H1 (cell line): Measurements from ENCODE around the gene TMEM108. TPM values are rescaled to one million over a fixed set of nuclear protein-coding genes. Genes with fewer than 3 reads are reported as not detected.
A peak's percentile ranks its signal among the peaks of the same experiment; 100 is the strongest.

Source experiments
- CTCF ChIA-PET: fragments of 300-600 bp; sonication (Branson Sonifier 250); formaldehyde crosslinking; loops from one replicate; lab custom pipeline; 2021; ENCODE audit not compliant: partially characterized antibody; lab: Charles Lee
- POLR2A ChIA-PET: fragments of 300-600 bp; sonication (Branson Sonifier 250); formaldehyde crosslinking; loops from one replicate; lab custom pipeline; 2021; ENCODE audit warnings: inconsistent platforms; ENCODE audit not compliant: partially characterized antibody; lab: Charles Lee
- DNase-seq, 2 experiments: peaks; one replicate each; pipeline versions ENCODE4 v3.0.0 to v3.0.0-alpha.2; 2010 to 2022; ENCODE audit warnings: low spot score in 2 of 2, low read depth in 1 of 2, mixed read lengths in 1 of 2
- FAIRE-seq: peaks from 2 replicates; lab custom pipeline; 2011; peaks lifted over from hg19 to GRCh38; lab: Jason Lieb, UNC
- H2AFZ ChIP-seq: 2 replicates; pipeline ENCODE4 v1.8.1; 2012; ENCODE audit warnings: low read length, inconsistent platforms
- H2AK5ac ChIP-seq: 2 replicates; pipeline ENCODE4 v1.6.1; 2013; ENCODE audit warnings: low read depth, low read length
- H2BK120ac ChIP-seq: replicated peaks from 2 replicates; pipeline ENCODE3; 2013; ENCODE audit warnings: low read depth, low read length, inconsistent platforms
- H2BK12ac ChIP-seq: 2 replicates; pipeline ENCODE4 v1.6.1; 2013; ENCODE audit warnings: low read depth, low read length
- H2BK15ac ChIP-seq: 2 replicates; pipeline ENCODE4 v1.6.1; 2013; ENCODE audit warnings: low read length
- H2BK20ac ChIP-seq: 2 replicates; pipeline ENCODE4 v1.6.1; 2013; ENCODE audit warnings: low read length
- H2BK5ac ChIP-seq: 2 replicates; pipeline ENCODE4 v1.6.1; 2013; ENCODE audit warnings: low read depth, low read length
- H3K14ac ChIP-seq: 2 replicates; pipeline ENCODE4 v1.6.1; 2013; ENCODE audit warnings: inconsistent platforms; ENCODE audit not compliant: insufficient read length
- H3K18ac ChIP-seq: 2 replicates; pipeline ENCODE4 v1.6.1; 2013; ENCODE audit warnings: low read length; ENCODE audit errors: extremely low read depth
- H3K23ac ChIP-seq: 2 replicates; pipeline ENCODE4 v1.6.1; 2013; ENCODE audit warnings: inconsistent platforms; ENCODE audit not compliant: insufficient read length
- H3K23me2 ChIP-seq: 2 replicates; pipeline ENCODE4 v1.6.1; 2013; ENCODE audit warnings: low read depth, low read length
- H3K27ac ChIP-seq: 2 replicates; pipeline ENCODE4 v1.6.1; 2011; ENCODE audit warnings: low read depth, low read length, inconsistent platforms
- H3K27me3 ChIP-seq, 4 experiments: replicated peaks in 1 of 4; 1 replicate in 1 of 4; 2 replicates in 3 of 4; pipeline versions ENCODE4 v1.6.1 to v1.8.1; 2011 to 2013; ENCODE audit warnings: low read length in 3 of 4, mild to moderate bottlenecking in 3 of 4, inconsistent platforms in 2 of 4, mixed read lengths in 2 of 4, moderate library complexity in 1 of 4; ENCODE audit not compliant: control insufficient read depth in 3 of 4, insufficient read depth in 3 of 4; ENCODE audit errors: extremely low read depth in 1 of 4
- H3K36me3 ChIP-seq, 4 experiments: 2 replicates each; pipeline versions ENCODE4 v1.6.1 to v1.8.1; 2011 to 2013; ENCODE audit warnings: mild to moderate bottlenecking in 4 of 4, low read length in 3 of 4, moderate library complexity in 2 of 4, control low read depth in 1 of 4, inconsistent platforms in 1 of 4; ENCODE audit not compliant: insufficient read depth in 4 of 4, control insufficient read depth in 2 of 4
- H3K4ac ChIP-seq: replicated peaks from 2 replicates; pipeline ENCODE3; 2013; ENCODE audit warnings: low read length, low read depth, mixed read lengths, inconsistent platforms; ENCODE audit not compliant: insufficient read length
- H3K4me1 ChIP-seq, 4 experiments: replicated peaks in 1 of 4; 1 replicate in 1 of 4; 2 replicates in 3 of 4; pipeline versions ENCODE4 v1.6.1 to v1.8.1; 2011 to 2013; ENCODE audit warnings: low read length in 3 of 4, inconsistent platforms in 2 of 4, mixed read lengths in 1 of 4; ENCODE audit not compliant: insufficient read depth in 4 of 4, control insufficient read depth in 3 of 4
- H3K4me2 ChIP-seq, 2 experiments: 2 replicates each; pipeline versions ENCODE4 v1.6.1 to v1.8.1; 2011 to 2013; ENCODE audit warnings: low read depth in 2 of 2, low read length in 2 of 2, control low read depth in 1 of 2, inconsistent platforms in 1 of 2, mild to moderate bottlenecking in 1 of 2; ENCODE audit not compliant: insufficient read depth in 1 of 2
- H3K4me3 ChIP-seq, 4 experiments: fragments of 200-600, 300-600 bp in 1 of 4; sonication (generic), shearing (Covaris generic), sonication (Bioruptor Twin) in 1 of 4; 2 replicates each; pipeline versions ENCODE4 v1.5.1 to v1.8.1; 2011 to 2016; ENCODE audit warnings: low read length in 4 of 4, low read depth in 3 of 4, control low read depth in 2 of 4, inconsistent platforms in 2 of 4, mild to moderate bottlenecking in 2 of 4, mixed read lengths in 1 of 4, moderate library complexity in 1 of 4; ENCODE audit not compliant: insufficient read depth in 2 of 4; ENCODE audit errors: extremely low read depth in 1 of 4
- H3K56ac ChIP-seq: replicated peaks from 2 replicates; pipeline ENCODE3; 2013; ENCODE audit warnings: low read depth, mild to moderate bottlenecking, mixed read lengths, low read length, inconsistent platforms; ENCODE audit not compliant: insufficient read length
- H3K79me1 ChIP-seq: 2 replicates; pipeline ENCODE4 v1.6.1; 2013; ENCODE audit warnings: low read depth, low read length, control low read depth
- H3K79me2 ChIP-seq, 2 experiments: 2 replicates each; pipeline versions ENCODE4 v1.6.1 to v1.8.1; 2012 to 2013; ENCODE audit warnings: low read length in 2 of 2, mild to moderate bottlenecking in 2 of 2, inconsistent platforms in 1 of 2; ENCODE audit not compliant: insufficient read depth in 2 of 2, control insufficient read depth in 1 of 2
- H3K9ac ChIP-seq, 4 experiments: replicated peaks in 1 of 4; 1 replicate in 1 of 4; 2 replicates in 3 of 4; pipeline versions ENCODE4 v1.6.1 to v1.8.1; 2011 to 2013; ENCODE audit warnings: low read depth in 3 of 4, low read length in 3 of 4, control low read depth in 2 of 4, mild to moderate bottlenecking in 2 of 4, moderate library complexity in 2 of 4, inconsistent platforms in 1 of 4; ENCODE audit errors: extremely low read depth in 1 of 4
- H3K9me3 ChIP-seq, 2 experiments: 2 replicates each; pipeline versions ENCODE4 v1.6.1 to v1.8.1; 2012 to 2013; ENCODE audit warnings: mild to moderate bottlenecking in 2 of 2, moderate library complexity in 2 of 2, control low read depth in 1 of 2, inconsistent platforms in 1 of 2, low read depth in 1 of 2, low read length in 1 of 2, mixed read lengths in 1 of 2; ENCODE audit not compliant: insufficient read depth in 2 of 2
- H4K20me1 ChIP-seq, 2 experiments: replicated peaks in 1 of 2; 2 replicates each; pipeline versions ENCODE3 to v1.8.1; 2011 to 2013; ENCODE audit warnings: inconsistent platforms in 2 of 2, low read length in 2 of 2, mild to moderate bottlenecking in 1 of 2; ENCODE audit not compliant: insufficient read depth in 2 of 2, control insufficient read depth in 1 of 2
- H4K5ac ChIP-seq: 2 replicates; pipeline ENCODE4 v1.6.1; 2013; ENCODE audit warnings: low read length, low read depth, mixed read lengths, inconsistent platforms; ENCODE audit not compliant: insufficient read length
- H4K8ac ChIP-seq: 2 replicates; pipeline ENCODE4 v1.8.0; 2013; ENCODE audit warnings: mild to moderate bottlenecking, moderate library complexity, low read length, inconsistent platforms; ENCODE audit not compliant: insufficient read depth; ENCODE audit errors: extremely low read depth
- H4K91ac ChIP-seq: replicated peaks from 2 replicates; pipeline ENCODE3; 2013; ENCODE audit warnings: low read length, mixed read lengths, inconsistent platforms; ENCODE audit not compliant: insufficient read length
- BRCA1 ChIP-seq: IDR thresholded peaks from 2 replicates; pipeline ENCODE4 v1.6.1; 2012; ENCODE audit warnings: low read depth, low read length, improper control_type of control experiment
- CBX8 ChIP-seq: fragments of 300-800, 300-1000 bp; sonication (generic); IDR thresholded peaks from 2 replicates; pipeline ENCODE4 v1.7.1; 2016; ENCODE audit warnings: low read depth, low read length, borderline replicate concordance
- CTBP2 ChIP-seq: IDR thresholded peaks from 2 replicates; pipeline ENCODE4 v1.7.0; 2011; ENCODE audit warnings: borderline replicate concordance, mild to moderate bottlenecking, moderate library complexity, mixed read lengths, low read length; ENCODE audit not compliant: insufficient read depth, insufficient read length
- EZH2 ChIP-seq: fragments of 200-600 bp; sonication (generic); IDR thresholded peaks from 2 replicates; pipeline ENCODE4 v1.7.1; 2012; ENCODE audit warnings: low read depth, mild to moderate bottlenecking, moderate library complexity, low read length, inconsistent platforms; ENCODE audit not compliant: severe bottlenecking
- FOSL1 ChIP-seq: IDR thresholded peaks from 2 replicates; pipeline ENCODE4 v1.6.1; 2011; ENCODE audit warnings: mild to moderate bottlenecking, low read depth, low read length, moderate library complexity; ENCODE audit not compliant: insufficient read depth
- KDM5A ChIP-seq: fragments of 200-600 bp; IDR thresholded peaks from 2 replicates; pipeline ENCODE4 v1.7.1; 2012; ENCODE audit warnings: mild to moderate bottlenecking, low read length, inconsistent platforms, mixed read lengths
- MAFK ChIP-seq: IDR thresholded peaks from 2 replicates; pipeline ENCODE4 v1.6.1; 2012; ENCODE audit warnings: low read depth, mild to moderate bottlenecking, improper control_type of control experiment, low read length
- RAD21 ChIP-seq, 2 experiments: IDR thresholded peaks in 1 of 2; conservative IDR thresholded peaks in 1 of 2; 2 replicates each; pipeline ENCODE4 v1.6.1; 2011; ENCODE audit warnings: low read depth in 2 of 2, low read length in 2 of 2, improper control_type of control experiment in 1 of 2, inconsistent platforms in 1 of 2, mild to moderate bottlenecking in 1 of 2, moderate library complexity in 1 of 2
- SP4 ChIP-seq: IDR thresholded peaks from 2 replicates; pipeline ENCODE4 v1.6.1; 2012; ENCODE audit warnings: low read length, inconsistent platforms
- WGBS, 2 experiments: shearing (Covaris generic) in 1 of 2; methylation state at CpG; one replicate each; pipeline versions ENCODE4 v1.1.6 to v1.1.7; 2013 to 2015; ENCODE audit warnings: low lambda C conversion rate in 2 of 2, mixed read lengths in 2 of 2, inconsistent platforms in 1 of 2, low coverage in 1 of 2, missing lambda C conversion rate in 1 of 2; ENCODE audit not compliant: insufficient replicate concordance in 2 of 2, insufficient coverage in 1 of 2, insufficient read length in 1 of 2; ENCODE audit errors: extremely low coverage in 1 of 2, missing lambda C conversion rate in 1 of 2; 5-methylcytosine and 5-hydroxymethylcytosine counted together
- polyA plus RNA-seq, 7 experiments: library from polyadenylated mRNA; depleted of rRNA in 3 of 7; stranded (reverse) in 5 of 7; unstranded in 2 of 7; fragments of >200 nt in 5 of 7; fragments of 200-250 nt in 2 of 7; gene quantifications; 1 replicate in 5 of 7; 2 replicates in 1 of 7; 4 replicates in 1 of 7; pipeline versions ENCODE4 v1.2.1 to v1.2.3, GENCODE V29; 2011 to 2013; ENCODE audit warnings: missing spikeins in 2 of 7, mixed read lengths in 2 of 7
- total RNA-seq: library from RNA; stranded (reverse); fragmentation: NEBNext Ultra II Directional; extraction: Animal tissue kit (Norgen Biotek cat#: 25700); gene quantifications from 2 replicates; pipeline ENCODE4 v1.2.1, GENCODE V29; 2021

The TMEM108 gene
- total and polyA plus RNA-seq, 2 of the 8 experiments (the other 6 are each of a cell fraction or from before 2014, with no cell fraction given), result 14.3 to 16.2 TPM

- no peak for FAIRE-seq
- H3K36me3 ChIP-seq, result no peaks in the 10 kb centered on the region; a peak in 1 of 8 replicates
Observed at GRCh38 chr3:133368371-133369067, 330.3 kb downstream of the TMEM108 start.

More at GRCh38 chr3:133368371-133369067, 330.3 kb downstream of the TMEM108 start:
- Histone ChIP-seq H2BK20ac (no peak overlapping the region), H3K79me1 (no peaks in the 10 kb centered on the region), H2AK5ac (no peak overlapping the region), H2AFZ (no peak overlapping the region), H4K8ac (no peak overlapping the region), H3K4me2 (no peak overlapping the region), H3K23ac (no peak overlapping the region), H3K9ac (no peak overlapping the region), H4K5ac (no peak overlapping the region), H3K4me3 (no peak overlapping the region), H3K27ac (no peak overlapping the region), H3K14ac (no peak overlapping the region), H3K9me3 (no peaks in the 10 kb centered on the region), H2BK12ac (no peak overlapping the region), H3K4me1 (no peaks in the 10 kb centered on the region), H3K56ac (no peak overlapping the region), H4K91ac (no peak overlapping the region), H3K23me2 (no peaks in the 10 kb centered on the region), H3K27me3 (peaks cover 0 to 1% (median 0%) of the 10 kb centered on the region in 4 experiments; a peak in 1 of 7 replicates), H4K20me1 (no peaks in the 10 kb centered on the region), H3K4ac (no peak overlapping the region), H3K18ac (no peak overlapping the region), H3K79me2 (no peaks in the 10 kb centered on the region), H2BK15ac (no peak overlapping the region), H2BK5ac (no peak overlapping the region), H2BK120ac (no peak overlapping the region)
- WGBS, 2 experiments, result 82% methylated on average over 4 of the region's 4 CpGs; no CpG with 5 or more reads in 1 of the 2 experiments
- TF ChIP-seq CTBP2, result no peak
- no peak for TF ChIP-seq EZH2
- TF ChIP-seq RAD21 (IDR thresholded peaks at IDR 0.05 in 1 of 2, conservative IDR thresholded peaks at IDR 0.05 in 1 of 2; ENCODE audit: low read depth in 2 of 2, low read length in 2 of 2), result no peak
- no peak for TF ChIP-seq KDM5A
- no peak for TF ChIP-seq MAFK
- TF ChIP-seq FOSL1, result no peak
- no peak for TF ChIP-seq BRCA1
- TF ChIP-seq CBX8, result no peak
- TF ChIP-seq SP4, result no peak
- ChIA-PET CTCF (interaction anchor here (1.5 to 18.0 kb wide), 3 partner anchors 9 to 327 kb away, joined by 4 to 189 read pairs (median 28); no protein-coding TSS in a partner anchor), POLR2A (no interaction called here)
- peak in 1 of 2 experiments; percentile 6 for DNase-seq
